ENCODE measurements around the gene KLHL11. TPM values are rescaled to one million over a fixed set of nuclear protein-coding genes. Genes with fewer than 3 reads are reported as not detected.

The KLHL11 gene
- total and polyA plus RNA-seq, 12 donors = 1.4 to 4.9 (median 3.4) TPM

DNA sequence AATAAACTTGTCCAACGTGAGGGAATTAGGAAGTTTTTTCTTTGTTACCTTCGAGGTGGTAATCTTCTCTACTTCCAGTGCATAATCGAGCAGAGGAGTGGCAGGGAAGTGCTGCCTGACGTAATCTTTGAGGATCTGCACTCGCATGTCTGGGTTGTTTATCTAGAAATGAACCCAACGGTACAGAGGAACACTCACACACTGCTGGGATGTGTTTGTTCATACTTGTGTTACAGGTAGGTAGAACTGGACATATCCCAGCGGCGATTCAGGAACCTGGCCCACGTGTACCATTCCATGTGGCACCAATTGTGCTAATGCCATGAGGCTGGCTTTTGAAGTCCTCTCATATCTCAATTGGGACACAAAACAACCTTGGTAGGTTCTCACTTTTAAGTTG is 4.2 kb upstream of the KLHL11 start:
- H3K4me1 ChIP-seq = peaks cover 0 to 9% (median 3%) of the 10 kb centered on the region in 9 donors
- H3K9me3 ChIP-seq = no peaks in the 10 kb centered on the region
- H3K27ac ChIP-seq = no peak overlapping the region
- WGBS, 2 donors = 78 to 80% methylated on average over 9 of the region's 9 CpGs
- ATAC-seq (no peak), DNase-seq (no peak)
- TF ChIP-seq, protein P1, sequence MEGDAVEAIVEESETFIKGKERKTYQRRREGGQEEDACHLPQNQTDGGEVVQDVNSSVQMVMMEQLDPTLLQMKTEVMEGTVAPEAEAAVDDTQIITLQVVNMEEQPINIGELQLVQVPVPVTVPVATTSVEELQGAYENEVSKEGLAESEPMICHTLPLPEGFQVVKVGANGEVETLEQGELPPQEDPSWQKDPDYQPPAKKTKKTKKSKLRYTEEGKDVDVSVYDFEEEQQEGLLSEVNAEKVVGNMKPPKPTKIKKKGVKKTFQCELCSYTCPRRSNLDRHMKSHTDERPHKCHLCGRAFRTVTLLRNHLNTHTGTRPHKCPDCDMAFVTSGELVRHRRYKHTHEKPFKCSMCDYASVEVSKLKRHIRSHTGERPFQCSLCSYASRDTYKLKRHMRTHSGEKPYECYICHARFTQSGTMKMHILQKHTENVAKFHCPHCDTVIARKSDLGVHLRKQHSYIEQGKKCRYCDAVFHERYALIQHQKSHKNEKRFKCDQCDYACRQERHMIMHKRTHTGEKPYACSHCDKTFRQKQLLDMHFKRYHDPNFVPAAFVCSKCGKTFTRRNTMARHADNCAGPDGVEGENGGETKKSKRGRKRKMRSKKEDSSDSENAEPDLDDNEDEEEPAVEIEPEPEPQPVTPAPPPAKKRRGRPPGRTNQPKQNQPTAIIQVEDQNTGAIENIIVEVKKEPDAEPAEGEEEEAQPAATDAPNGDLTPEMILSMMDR (IDR thresholded peaks at IDR 0.05) = no peak
- peaks cover 0 to 80% (median 25%) of the 10 kb centered on the region in 9 donors for H3K36me3 ChIP-seq
- intact Hi-C loops (cut with DNase I) = no loop called here
- H3K27me3 ChIP-seq = no peaks in the 10 kb centered on the region
- no peak overlapping the region for H3K4me3 ChIP-seq

DNA sequence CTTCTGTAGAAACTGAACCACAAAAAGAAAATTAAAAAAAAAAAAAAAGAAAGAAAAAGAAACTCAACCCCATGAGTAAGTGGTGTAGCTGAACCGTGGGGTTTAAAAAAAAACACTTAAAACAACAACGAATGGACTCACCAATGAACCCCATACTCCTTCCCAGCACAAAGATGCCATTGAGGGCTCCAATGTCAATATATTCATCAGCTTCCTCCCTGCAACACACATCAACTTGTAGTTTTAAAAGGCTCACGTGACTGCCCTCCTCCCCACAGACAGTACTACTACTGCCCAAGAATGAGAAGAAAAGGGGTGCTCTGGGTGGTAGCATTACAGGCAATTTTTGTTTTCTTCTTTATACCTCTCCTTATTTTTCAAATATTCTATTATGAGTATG is 3.3 kb upstream of the KLHL11 start:
- Histone ChIP-seq H3K27me3 (no peaks in the 10 kb centered on the region), H3K4me1 (peaks cover 5 to 18% (median 12%) of the 10 kb centered on the region in 9 donors), H3K4me3 (no peak overlapping the region), H3K36me3 (peaks cover 0 to 72% (median 21%) of the 10 kb centered on the region in 9 donors), H3K9me3 (no peaks in the 10 kb centered on the region), H3K27ac (no peak overlapping the region)
- TF ChIP-seq, protein P1 (IDR thresholded peaks at IDR 0.05) = no peak
- DNase-seq (no peak), ATAC-seq (no peak)
- WGBS, 2 donors = 69 to 82% methylated on average over 3 of the region's 3 CpGs
- intact Hi-C loops (cut with DNase I) = no loop called here

DNA sequence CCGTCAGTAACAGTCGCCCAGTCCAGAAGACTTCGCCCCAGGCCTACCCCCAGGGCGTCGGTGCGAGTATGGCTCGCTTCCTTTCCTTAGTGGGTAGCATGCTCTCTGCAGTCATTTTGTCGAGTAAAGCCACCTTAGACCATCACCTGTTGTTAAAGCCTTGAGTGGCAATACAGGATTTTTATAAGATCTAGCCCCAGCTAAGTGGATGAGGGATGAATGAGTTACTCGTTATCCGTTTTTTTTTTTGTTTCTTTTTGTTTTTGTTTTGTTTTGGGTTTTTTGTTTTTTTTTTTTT is 322 bp upstream of the KLHL11 start:
- Histone ChIP-seq H3K27me3 (no peaks in the 10 kb centered on the region), H3K4me1 (peaks cover 5 to 48% (median 35%) of the 10 kb centered on the region in 9 donors), H3K36me3 (peaks cover 0 to 42% (median 9%) of the 10 kb centered on the region in 9 donors), H3K4me3 (peak overlapping the region in 9 of 10 donors; percentile 86 to 100 (median 95)), H3K9me3 (no peaks in the 10 kb centered on the region), H3K27ac (peak overlapping the region in 8 of 10 donors; percentile 87 to 96 (median 94))
- 1% methylated on average over 10 of the region's 10 CpGs for WGBS, 2 donors
- DNase-seq = no peak
- TF ChIP-seq, protein P1 (IDR thresholded peaks at IDR 0.05) = no peak
- intact Hi-C loops (cut with DNase I) = no loop called here
- no peak for ATAC-seq

DNA sequence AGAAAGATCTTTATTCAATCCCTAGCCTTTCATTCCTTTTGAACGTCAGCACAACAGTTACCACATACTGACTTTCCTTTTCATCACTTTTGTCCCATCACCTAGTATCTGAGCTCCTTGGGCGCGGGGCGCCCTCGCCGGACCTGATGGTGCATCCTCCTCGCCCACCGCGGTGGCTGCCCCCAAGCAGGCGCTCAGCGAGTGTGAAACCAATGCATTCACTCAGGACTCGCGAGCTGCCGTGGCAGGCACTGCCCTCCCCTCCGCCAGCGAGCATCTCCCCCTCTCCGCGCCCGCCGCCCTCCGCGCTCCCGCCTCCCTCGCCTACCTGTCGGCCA is 756 bp downstream of the KLHL11 start:
- Histone ChIP-seq H3K36me3 (peaks cover 0 to 31% (median 6%) of the 10 kb centered on the region in 9 donors), H3K27ac (peak overlapping the region; percentile 49 to 96 (median 92)), H3K27me3 (no peaks in the 10 kb centered on the region), H3K9me3 (no peaks in the 10 kb centered on the region), H3K4me1 (peaks cover 5 to 59% (median 39%) of the 10 kb centered on the region in 9 donors), H3K4me3 (peak overlapping the region; percentile 86 to 100 (median 96))
- DNase-seq = no peak
- intact Hi-C loops (cut with DNase I) = no loop called here
- 1 to 2% methylated on average over 24 to 25 of the region's 25 CpGs for WGBS, 2 donors
- ATAC-seq = peak in 6 of 8 donors; percentile 47 to 69 (median 60)
- TF ChIP-seq, protein P1 (IDR thresholded peaks at IDR 0.05) = no peak
